HepG2 (cell line): ENCODE measurements around the gene PARP6. TPM values are rescaled to one million over a fixed set of nuclear protein-coding genes. Genes with fewer than 3 reads are reported as not detected.

Source experiments
- GPN1 ChIP-seq: sonication (generic); formaldehyde crosslinking; IDR thresholded peaks from 2 replicates; pipeline ENCODE4 v1.5.1; 2020; ENCODE audit warnings: missing genetic modification reagents, borderline replicate concordance
- HMG20B ChIP-seq: conservative IDR thresholded peaks from 2 replicates; pipeline ENCODE4 v1.6.1; 2016; ENCODE audit warnings: missing genetic modification reagents, missing compliant biosample characterization
- KLF16 ChIP-seq, 2 experiments: sonication (generic) in 1 of 2; formaldehyde crosslinking in 1 of 2; IDR thresholded peaks; 2 replicates each; pipeline versions ENCODE4 v1.6.1 to v1.8.0; 2016 to 2023; ENCODE audit warnings: missing genetic modification reagents in 2 of 2, missing compliant biosample characterization in 1 of 2
- MIER3 ChIP-seq: IDR thresholded peaks from 2 replicates; pipeline ENCODE4 v1.6.1; 2016; ENCODE audit warnings: missing compliant biosample characterization, borderline replicate concordance
- MTF2 ChIP-seq: sonication (generic); formaldehyde crosslinking; IDR thresholded peaks from 2 replicates; pipeline ENCODE4 v1.5.0; 2020; ENCODE audit warnings: missing genetic modification reagents, borderline replicate concordance
- NONO ChIP-seq, 2 experiments: fragments of 450-650 bp in 1 of 2; sonication (generic) in 1 of 2; formaldehyde crosslinking in 1 of 2; IDR thresholded peaks in 1 of 2; conservative IDR thresholded peaks in 1 of 2; 2 replicates each; pipeline versions ENCODE4 v1.6.1 to v1.8.0; 2017 to 2022; ENCODE audit warnings: mild to moderate bottlenecking in 1 of 2, missing genetic modification reagents in 1 of 2, moderate library complexity in 1 of 2
- PAX8 ChIP-seq: sonication (generic); formaldehyde crosslinking; IDR thresholded peaks from 2 replicates; pipeline ENCODE4 v1.8.0; 2022; ENCODE audit warnings: mild to moderate bottlenecking, missing genetic modification reagents, borderline replicate concordance
- SMARCC2 ChIP-seq: fragments of 450-650 bp; IDR thresholded peaks from 2 replicates; pipeline ENCODE4 v1.6.1; 2017; ENCODE audit warnings: antibody characterized with exemption, mild to moderate bottlenecking
- SP4 ChIP-seq: sonication (generic); formaldehyde crosslinking; IDR thresholded peaks from 2 replicates; pipeline ENCODE4 v1.8.1; 2023; ENCODE audit warnings: mild to moderate bottlenecking, missing genetic modification reagents
- ZNF101 ChIP-seq: sonication (generic); formaldehyde crosslinking; IDR thresholded peaks from 2 replicates; pipeline ENCODE4 v1.4.0; 2020; ENCODE audit warnings: mild to moderate bottlenecking, low read depth, missing genetic modification reagents, borderline replicate concordance
- ZNF160 ChIP-seq: sonication (generic); formaldehyde crosslinking; IDR thresholded peaks from 2 replicates; pipeline ENCODE4 v1.8.0; 2022; ENCODE audit warnings: mild to moderate bottlenecking, inconsistent platforms, missing genetic modification reagents
- ZNF292 ChIP-seq: sonication (generic); formaldehyde crosslinking; IDR thresholded peaks from 2 replicates; pipeline ENCODE4 v1.8.1; 2022; ENCODE audit warnings: mild to moderate bottlenecking, low read depth, missing genetic modification reagents, borderline replicate concordance
- ZNF431 ChIP-seq: sonication (generic); formaldehyde crosslinking; IDR thresholded peaks from 2 replicates; pipeline ENCODE4 v1.9.0; 2022; ENCODE audit warnings: missing genetic modification reagents, low read depth, mild to moderate bottlenecking, borderline replicate concordance
- ZNF768 ChIP-seq: sonication (generic); formaldehyde crosslinking; IDR thresholded peaks from 2 replicates; pipeline ENCODE4 v1.4.0; 2020; ENCODE audit warnings: missing genetic modification reagents
- ZZZ3 ChIP-seq: sonication (generic); formaldehyde crosslinking; IDR thresholded peaks from 2 replicates; pipeline ENCODE4 v1.4.0; 2020; ENCODE audit warnings: missing genetic modification reagents, mild to moderate bottlenecking, borderline replicate concordance
- polyA plus RNA-seq, 8 experiments: library from polyadenylated mRNA; depleted of rRNA in 3 of 8; stranded (reverse) in 7 of 8; unstranded in 1 of 8; fragments of >200 nt; fragmentation: Illumina TruSeq in 4 of 8; extraction: Trizol in 4 of 8; gene quantifications; 2 replicates each; pipeline versions ENCODE4 v1.2.1 to v1.2.3, GENCODE V29; 2011 to 2016; ENCODE audit warnings: low read depth in 4 of 8, missing spikeins in 1 of 8, mixed read lengths in 1 of 8; ENCODE audit not compliant: insufficient read depth in 1 of 8
- total RNA-seq, 5 experiments: library from RNA; depleted of rRNA; stranded (reverse); fragments of >200 nt; fragmentation: Illumina TruSeq; extraction: Trizol; gene quantifications; 2 replicates each; pipeline ENCODE4 v1.2.3, GENCODE V29; 2016; ENCODE audit warnings: low read depth in 1 of 5
- TF ChIP-seq, protein P1 (sequence below): sonication (generic); formaldehyde crosslinking; IDR thresholded peaks from 2 replicates; pipeline ENCODE4 v1.4.0; 2020; ENCODE audit warnings: missing genetic modification reagents
- TF ChIP-seq, protein P2 (sequence below): IDR thresholded peaks from 2 replicates; pipeline ENCODE4 v1.6.1; 2016; ENCODE audit warnings: control low read depth
- TF ChIP-seq, protein P3 (sequence below): sonication (generic); formaldehyde crosslinking; conservative IDR thresholded peaks from 2 replicates; pipeline ENCODE4 v1.8.0; 2022; ENCODE audit warnings: mild to moderate bottlenecking, moderate library complexity, missing genetic modification reagents
- TF ChIP-seq, protein P4 (sequence below): sonication (generic); formaldehyde crosslinking; IDR thresholded peaks from 2 replicates; pipeline ENCODE4 v1.8.1; 2023; ENCODE audit warnings: missing genetic modification reagents, inconsistent platforms, borderline replicate concordance
- TF ChIP-seq, protein P5 (sequence below): sonication (generic); formaldehyde crosslinking; IDR thresholded peaks from 2 replicates; pipeline ENCODE4 v1.5.0; 2020; ENCODE audit warnings: missing genetic modification reagents

PARP6 gene
- total and polyA plus RNA-seq, 2 of the 13 experiments (the other 11 are each of a cell fraction or from before 2014, with no cell fraction given), result 0.22 to 0.87 TPM

DNA sequence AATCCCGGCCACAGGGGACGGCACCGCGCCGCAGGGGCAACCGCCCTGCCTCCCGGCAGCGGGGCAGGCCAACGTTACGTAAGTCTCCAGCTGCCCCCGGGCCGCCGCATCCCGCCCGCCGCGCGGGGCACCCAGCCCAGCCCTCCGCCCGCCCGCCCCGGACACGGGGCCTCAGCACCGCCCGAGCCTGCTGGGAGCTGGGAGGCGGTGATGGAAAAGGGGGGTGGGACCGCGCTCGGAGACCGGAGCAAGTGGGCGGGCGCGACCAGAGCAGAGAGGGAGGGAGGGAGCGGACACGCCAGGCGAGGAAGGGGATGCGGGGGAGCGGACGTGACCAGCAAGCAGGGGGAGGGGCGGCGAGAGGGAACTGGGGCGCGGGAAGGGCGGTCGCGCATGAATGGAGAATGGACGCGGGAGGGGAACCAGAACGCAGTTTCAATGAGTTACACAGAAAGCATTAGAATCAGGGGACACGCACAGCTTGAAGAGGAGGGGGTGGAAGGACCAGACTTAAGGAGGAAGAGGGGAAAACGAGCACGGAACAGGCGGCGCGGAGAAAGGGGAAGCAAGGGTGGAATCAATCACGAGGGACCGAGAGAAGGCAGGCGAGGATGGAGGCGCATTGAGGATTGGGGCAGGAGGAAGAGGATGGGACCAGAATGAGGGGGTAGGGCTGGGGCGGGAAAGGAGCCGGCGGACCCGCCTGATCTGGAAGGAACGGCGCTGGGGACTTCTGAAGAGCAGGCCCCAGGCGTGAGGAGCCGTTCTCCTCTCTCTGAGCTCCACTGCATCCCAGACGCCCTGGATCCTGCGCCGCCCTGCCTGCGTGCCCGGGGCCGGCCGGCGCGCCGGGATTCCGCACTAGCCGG, 41.9 kb downstream of the PARP6 start (continued):
- TF ChIP-seq ZNF160 (no peak), MTF2 (CRISPR knock-in tag) (no peak), SP4 (peak; percentile 46; the same call in 1 of the 2 replicates), NONO (IDR thresholded peaks at IDR 0.05) (no peak), NONO (CRISPR knock-in tag; conservative IDR thresholded peaks at IDR 0.05) (peak; percentile 60; the same call in 1 of the 2 replicates), KLF16 (CRISPR knock-in tag; IDR thresholded peaks at IDR 0.05) (0 out of 4 replicates have a peak, but pooled peaks of 1 of the 2 experiments have one; percentile 26), ZNF292 (CRISPR knock-in tag) (no peak), ZNF101 (CRISPR knock-in tag) (no peak), HMG20B (CRISPR knock-in tag) (no peak), SMARCC2 (no peak), ZNF431 (CRISPR knock-in tag) (no peak), ZZZ3 (CRISPR knock-in tag) (no peak), PAX8 (CRISPR knock-in tag) (no peak), GPN1 (CRISPR knock-in tag) (no peak), ZNF768 (no peak), MIER3 (no peak)
- TF ChIP-seq, protein P1, sequence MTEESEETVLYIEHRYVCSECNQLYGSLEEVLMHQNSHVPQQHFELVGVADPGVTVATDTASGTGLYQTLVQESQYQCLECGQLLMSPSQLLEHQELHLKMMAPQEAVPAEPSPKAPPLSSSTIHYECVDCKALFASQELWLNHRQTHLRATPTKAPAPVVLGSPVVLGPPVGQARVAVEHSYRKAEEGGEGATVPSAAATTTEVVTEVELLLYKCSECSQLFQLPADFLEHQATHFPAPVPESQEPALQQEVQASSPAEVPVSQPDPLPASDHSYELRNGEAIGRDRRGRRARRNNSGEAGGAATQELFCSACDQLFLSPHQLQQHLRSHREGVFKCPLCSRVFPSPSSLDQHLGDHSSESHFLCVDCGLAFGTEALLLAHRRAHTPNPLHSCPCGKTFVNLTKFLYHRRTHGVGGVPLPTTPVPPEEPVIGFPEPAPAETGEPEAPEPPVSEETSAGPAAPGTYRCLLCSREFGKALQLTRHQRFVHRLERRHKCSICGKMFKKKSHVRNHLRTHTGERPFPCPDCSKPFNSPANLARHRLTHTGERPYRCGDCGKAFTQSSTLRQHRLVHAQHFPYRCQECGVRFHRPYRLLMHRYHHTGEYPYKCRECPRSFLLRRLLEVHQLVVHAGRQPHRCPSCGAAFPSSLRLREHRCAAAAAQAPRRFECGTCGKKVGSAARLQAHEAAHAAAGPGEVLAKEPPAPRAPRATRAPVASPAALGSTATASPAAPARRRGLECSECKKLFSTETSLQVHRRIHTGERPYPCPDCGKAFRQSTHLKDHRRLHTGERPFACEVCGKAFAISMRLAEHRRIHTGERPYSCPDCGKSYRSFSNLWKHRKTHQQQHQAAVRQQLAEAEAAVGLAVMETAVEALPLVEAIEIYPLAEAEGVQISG (CRISPR knock-in tag), result peak; percentile 57; the same call in 1 of the 2 replicates
- TF ChIP-seq, protein P2, sequence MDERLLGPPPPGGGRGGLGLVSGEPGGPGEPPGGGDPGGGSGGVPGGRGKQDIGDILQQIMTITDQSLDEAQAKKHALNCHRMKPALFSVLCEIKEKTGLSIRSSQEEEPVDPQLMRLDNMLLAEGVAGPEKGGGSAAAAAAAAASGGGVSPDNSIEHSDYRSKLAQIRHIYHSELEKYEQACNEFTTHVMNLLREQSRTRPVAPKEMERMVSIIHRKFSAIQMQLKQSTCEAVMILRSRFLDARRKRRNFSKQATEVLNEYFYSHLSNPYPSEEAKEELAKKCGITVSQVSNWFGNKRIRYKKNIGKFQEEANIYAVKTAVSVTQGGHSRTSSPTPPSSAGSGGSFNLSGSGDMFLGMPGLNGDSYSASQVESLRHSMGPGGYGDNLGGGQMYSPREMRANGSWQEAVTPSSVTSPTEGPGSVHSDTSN (CRISPR knock-in tag), result no peak
- TF ChIP-seq, protein P3, sequence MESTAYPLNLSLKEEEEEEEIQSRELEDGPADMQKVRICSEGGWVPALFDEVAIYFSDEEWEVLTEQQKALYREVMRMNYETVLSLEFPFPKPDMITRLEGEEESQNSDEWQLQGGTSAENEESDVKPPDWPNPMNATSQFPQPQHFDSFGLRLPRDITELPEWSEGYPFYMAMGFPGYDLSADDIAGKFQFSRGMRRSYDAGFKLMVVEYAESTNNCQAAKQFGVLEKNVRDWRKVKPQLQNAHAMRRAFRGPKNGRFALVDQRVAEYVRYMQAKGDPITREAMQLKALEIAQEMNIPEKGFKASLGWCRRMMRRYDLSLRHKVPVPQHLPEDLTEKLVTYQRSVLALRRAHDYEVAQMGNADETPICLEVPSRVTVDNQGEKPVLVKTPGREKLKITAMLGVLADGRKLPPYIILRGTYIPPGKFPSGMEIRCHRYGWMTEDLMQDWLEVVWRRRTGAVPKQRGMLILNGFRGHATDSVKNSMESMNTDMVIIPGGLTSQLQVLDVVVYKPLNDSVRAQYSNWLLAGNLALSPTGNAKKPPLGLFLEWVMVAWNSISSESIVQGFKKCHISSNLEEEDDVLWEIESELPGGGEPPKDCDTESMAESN (CRISPR knock-in tag), result 0 out of 2 replicates have a peak, but pooled peaks have one; percentile 17
- TF ChIP-seq, protein P4, sequence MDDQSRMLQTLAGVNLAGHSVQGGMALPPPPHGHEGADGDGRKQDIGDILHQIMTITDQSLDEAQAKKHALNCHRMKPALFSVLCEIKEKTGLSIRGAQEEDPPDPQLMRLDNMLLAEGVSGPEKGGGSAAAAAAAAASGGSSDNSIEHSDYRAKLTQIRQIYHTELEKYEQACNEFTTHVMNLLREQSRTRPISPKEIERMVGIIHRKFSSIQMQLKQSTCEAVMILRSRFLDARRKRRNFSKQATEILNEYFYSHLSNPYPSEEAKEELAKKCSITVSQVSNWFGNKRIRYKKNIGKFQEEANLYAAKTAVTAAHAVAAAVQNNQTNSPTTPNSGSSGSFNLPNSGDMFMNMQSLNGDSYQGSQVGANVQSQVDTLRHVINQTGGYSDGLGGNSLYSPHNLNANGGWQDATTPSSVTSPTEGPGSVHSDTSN (CRISPR knock-in tag), result no peak
- TF ChIP-seq, protein P5, sequence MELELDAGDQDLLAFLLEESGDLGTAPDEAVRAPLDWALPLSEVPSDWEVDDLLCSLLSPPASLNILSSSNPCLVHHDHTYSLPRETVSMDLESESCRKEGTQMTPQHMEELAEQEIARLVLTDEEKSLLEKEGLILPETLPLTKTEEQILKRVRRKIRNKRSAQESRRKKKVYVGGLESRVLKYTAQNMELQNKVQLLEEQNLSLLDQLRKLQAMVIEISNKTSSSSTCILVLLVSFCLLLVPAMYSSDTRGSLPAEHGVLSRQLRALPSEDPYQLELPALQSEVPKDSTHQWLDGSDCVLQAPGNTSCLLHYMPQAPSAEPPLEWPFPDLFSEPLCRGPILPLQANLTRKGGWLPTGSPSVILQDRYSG (CRISPR knock-in tag), result no peak
